ENCODE measurements around the gene KLF15. TPM values are rescaled to one million over a fixed set of nuclear protein-coding genes. Genes with fewer than 3 reads are reported as not detected.

Gene KLF15
- total RNA-seq, 1 donor from 2014 or later = 5.7 TPM

DNA sequence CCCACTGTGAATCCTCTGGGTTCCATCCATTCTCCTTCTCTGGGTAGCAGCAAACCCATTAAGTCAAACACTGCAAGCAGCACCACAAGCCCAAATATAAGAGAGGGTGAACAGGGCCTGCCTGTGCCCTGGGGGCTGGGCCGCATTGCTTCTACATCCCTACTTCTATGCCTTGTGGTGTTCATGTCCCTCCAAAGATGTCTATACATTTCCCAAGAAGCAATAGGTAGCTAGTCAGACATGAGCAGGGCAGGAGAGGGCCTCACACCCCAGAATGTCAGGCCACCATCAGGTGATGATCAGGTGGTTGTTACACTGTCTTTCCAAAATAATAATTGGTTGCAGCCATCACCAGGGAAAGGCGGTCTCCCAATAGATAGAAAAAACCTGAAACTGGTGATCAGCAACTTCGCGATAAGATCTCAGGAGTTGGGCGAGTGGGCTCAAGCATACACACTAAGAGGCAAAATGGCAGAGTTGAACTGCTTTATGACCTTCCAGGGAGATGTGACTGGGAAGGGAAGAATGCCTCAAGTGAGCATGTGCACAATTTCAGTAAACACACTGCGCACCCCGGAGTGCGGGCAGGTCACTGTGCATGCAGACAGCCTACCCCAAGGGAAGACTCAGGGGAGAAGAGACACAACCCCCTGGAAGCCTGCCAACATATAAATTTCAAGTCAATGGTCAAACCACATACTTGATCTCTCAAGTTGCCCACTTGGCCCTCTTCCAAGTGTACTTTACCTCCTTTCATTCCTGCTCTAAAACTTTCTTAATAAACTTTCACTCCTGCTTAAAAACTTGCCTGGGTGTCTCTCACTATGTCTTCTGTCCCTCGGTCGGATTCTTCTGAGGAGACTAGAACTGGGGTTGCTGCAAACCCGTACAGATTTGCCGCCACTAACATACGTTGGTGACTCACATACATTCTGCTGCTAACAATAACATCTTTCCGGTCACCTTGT is 39.9 kb downstream of the KLF15 start:
- H3K27me3 Mint-ChIP-seq (ENCODE audit: unreplicated experiment) = peaks cover 39% of the 10 kb centered on the region
- TF ChIP-seq, protein P1, sequence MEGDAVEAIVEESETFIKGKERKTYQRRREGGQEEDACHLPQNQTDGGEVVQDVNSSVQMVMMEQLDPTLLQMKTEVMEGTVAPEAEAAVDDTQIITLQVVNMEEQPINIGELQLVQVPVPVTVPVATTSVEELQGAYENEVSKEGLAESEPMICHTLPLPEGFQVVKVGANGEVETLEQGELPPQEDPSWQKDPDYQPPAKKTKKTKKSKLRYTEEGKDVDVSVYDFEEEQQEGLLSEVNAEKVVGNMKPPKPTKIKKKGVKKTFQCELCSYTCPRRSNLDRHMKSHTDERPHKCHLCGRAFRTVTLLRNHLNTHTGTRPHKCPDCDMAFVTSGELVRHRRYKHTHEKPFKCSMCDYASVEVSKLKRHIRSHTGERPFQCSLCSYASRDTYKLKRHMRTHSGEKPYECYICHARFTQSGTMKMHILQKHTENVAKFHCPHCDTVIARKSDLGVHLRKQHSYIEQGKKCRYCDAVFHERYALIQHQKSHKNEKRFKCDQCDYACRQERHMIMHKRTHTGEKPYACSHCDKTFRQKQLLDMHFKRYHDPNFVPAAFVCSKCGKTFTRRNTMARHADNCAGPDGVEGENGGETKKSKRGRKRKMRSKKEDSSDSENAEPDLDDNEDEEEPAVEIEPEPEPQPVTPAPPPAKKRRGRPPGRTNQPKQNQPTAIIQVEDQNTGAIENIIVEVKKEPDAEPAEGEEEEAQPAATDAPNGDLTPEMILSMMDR (IDR thresholded peaks at IDR 0.05) = no peak
- H3K27ac Mint-ChIP-seq (ENCODE audit: unreplicated experiment) = no peak overlapping the region
- peaks cover 2% of the 10 kb centered on the region for H3K4me1 Mint-ChIP-seq (ENCODE audit: unreplicated experiment)
- peaks cover 8% of the 10 kb centered on the region for H3K9me3 Mint-ChIP-seq (ENCODE audit: unreplicated experiment)
- no peaks in the 10 kb centered on the region for H3K36me3 Mint-ChIP-seq (ENCODE audit: unreplicated experiment)
- DNase-seq (ENCODE audit: extremely low spot score, unreplicated experiment) = peak; percentile 63
- H3K4me3 Mint-ChIP-seq (ENCODE audit: unreplicated experiment) = no peak overlapping the region

DNA sequence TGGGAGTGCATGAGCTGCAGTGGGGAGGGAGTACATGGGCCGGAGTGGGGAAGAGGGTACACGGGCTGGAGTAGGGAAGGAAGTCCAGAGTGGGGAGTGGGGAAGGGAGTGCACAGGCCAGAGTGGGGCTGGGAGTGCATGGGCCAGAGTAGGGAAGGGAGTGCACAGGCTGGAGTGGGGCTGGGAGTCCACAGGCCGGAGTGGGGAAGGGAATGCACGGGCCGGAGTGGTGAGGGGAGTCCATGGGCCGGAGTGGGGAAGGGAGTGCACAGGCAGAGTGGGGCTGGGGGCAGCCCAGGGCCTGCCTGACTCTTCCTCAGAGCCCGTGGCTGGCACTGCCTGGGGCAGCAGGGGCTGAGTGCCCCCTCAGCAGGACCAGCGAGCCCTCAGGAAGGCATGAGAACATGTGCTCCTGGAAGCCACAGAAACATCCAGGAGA is 40.7 kb downstream of the KLF15 start:
- peaks cover 2% of the 10 kb centered on the region for H3K4me1 Mint-ChIP-seq (ENCODE audit: unreplicated experiment)
- no peak overlapping the region for H3K4me3 Mint-ChIP-seq (ENCODE audit: unreplicated experiment)
- peak; percentile 67 for DNase-seq (ENCODE audit: extremely low spot score, unreplicated experiment)
- peaks cover 8% of the 10 kb centered on the region for H3K9me3 Mint-ChIP-seq (ENCODE audit: unreplicated experiment)
- H3K36me3 Mint-ChIP-seq (ENCODE audit: unreplicated experiment) = no peaks in the 10 kb centered on the region
- peaks cover 33% of the 10 kb centered on the region for H3K27me3 Mint-ChIP-seq (ENCODE audit: unreplicated experiment)
- H3K27ac Mint-ChIP-seq (ENCODE audit: unreplicated experiment) = no peak overlapping the region
- TF ChIP-seq, protein P1 (IDR thresholded peaks at IDR 0.05) = no peak

DNA sequence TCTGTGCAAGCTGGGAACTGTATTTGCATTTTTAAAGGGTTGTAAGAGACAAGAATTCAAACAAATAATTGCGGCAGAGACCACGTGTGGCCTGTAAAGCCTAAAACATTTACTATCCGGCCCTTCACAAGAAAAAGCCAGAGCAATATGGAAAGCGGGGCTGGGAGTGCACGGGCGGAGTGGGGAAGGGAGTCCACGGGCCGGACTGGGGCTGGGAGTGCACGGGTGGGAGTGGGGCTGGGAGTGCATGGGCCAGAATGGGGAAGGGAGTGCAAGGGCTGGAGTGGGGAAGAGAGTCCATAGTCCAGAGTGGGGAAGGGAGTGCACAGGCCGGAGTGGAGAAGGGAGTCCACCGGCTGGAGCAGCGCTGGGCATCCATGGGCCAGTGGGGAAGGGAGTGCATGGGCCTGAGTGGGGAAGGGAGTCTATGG is 41.2 kb downstream of the KLF15 start:
- H3K36me3 Mint-ChIP-seq (ENCODE audit: unreplicated experiment) = no peaks in the 10 kb centered on the region
- no peak overlapping the region for H3K27ac Mint-ChIP-seq (ENCODE audit: unreplicated experiment)
- DNase-seq (ENCODE audit: extremely low spot score, unreplicated experiment) = peak; percentile 75
- no peak overlapping the region for H3K4me3 Mint-ChIP-seq (ENCODE audit: unreplicated experiment)
- H3K27me3 Mint-ChIP-seq (ENCODE audit: unreplicated experiment) = peaks cover 33% of the 10 kb centered on the region
- peaks cover 2% of the 10 kb centered on the region for H3K4me1 Mint-ChIP-seq (ENCODE audit: unreplicated experiment)
- H3K9me3 Mint-ChIP-seq (ENCODE audit: unreplicated experiment) = peaks cover 8% of the 10 kb centered on the region
- TF ChIP-seq, protein P1 (IDR thresholded peaks at IDR 0.05) = no peak

DNA sequence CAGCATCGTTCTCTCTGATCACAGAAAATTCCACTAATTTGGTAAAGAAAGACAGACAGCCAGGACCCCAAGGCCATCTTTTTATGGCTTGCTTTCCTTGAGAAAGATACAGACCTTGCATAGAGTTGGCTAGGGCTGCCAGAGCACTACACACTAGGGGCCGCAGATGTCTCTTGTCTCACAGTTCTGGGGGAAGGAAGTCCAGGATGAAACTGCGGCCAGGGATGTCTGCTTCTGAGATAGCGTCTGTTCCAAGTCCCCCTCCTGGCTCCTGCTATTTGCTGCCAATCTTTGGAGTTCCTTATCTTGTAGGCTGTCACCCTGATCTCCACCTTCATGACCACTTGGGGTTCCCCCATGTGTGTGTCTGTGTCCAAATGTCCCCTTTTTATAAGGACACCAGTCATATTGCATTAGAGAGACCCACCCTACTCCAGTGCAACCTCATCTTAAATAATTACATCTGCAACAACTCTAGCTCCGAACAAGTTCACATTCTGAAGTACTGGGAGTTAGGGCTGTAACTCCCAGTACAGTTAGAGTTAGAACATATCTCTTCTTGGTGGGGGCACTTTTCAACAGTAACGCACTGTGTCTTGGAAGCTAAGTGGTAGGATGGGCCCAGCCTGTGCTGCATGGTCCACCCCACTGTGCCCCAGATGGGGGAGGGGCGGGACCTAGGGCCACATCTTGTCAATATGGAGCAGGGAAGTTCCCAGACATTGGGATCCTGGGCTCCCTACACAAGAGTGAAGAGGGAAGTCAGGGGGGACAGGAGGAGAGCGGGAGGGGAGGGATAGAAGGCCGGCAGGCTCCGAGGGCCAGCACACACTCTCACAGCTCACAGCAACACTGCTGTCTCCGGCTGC is 42.2 kb downstream of the KLF15 start:
- H3K27me3 Mint-ChIP-seq (ENCODE audit: unreplicated experiment) = peaks cover 25% of the 10 kb centered on the region
- H3K4me1 Mint-ChIP-seq (ENCODE audit: unreplicated experiment) = peaks cover 2% of the 10 kb centered on the region
- H3K4me3 Mint-ChIP-seq (ENCODE audit: unreplicated experiment) = no peak overlapping the region
- DNase-seq (ENCODE audit: extremely low spot score, unreplicated experiment) = peak; percentile 54
- no peaks in the 10 kb centered on the region for H3K36me3 Mint-ChIP-seq (ENCODE audit: unreplicated experiment)
- peaks cover 15% of the 10 kb centered on the region for H3K9me3 Mint-ChIP-seq (ENCODE audit: unreplicated experiment)
- TF ChIP-seq, protein P1 (IDR thresholded peaks at IDR 0.05) = no peak
- no peak overlapping the region for H3K27ac Mint-ChIP-seq (ENCODE audit: unreplicated experiment)
